Large intestine (tissue), 3 donors: Measurements from ENCODE around the gene TMEM54. TPM values are rescaled to one million over a fixed set of nuclear protein-coding genes. Genes with fewer than 3 reads are reported as not detected.
A peak's percentile ranks its signal among the peaks of the same experiment; 100 is the strongest.

Experiments used
- DNase-seq, 2 donors: peaks; one replicate each; pipeline versions ENCODE4 v3.0.0 to v3.0.0-alpha.2; 2013
- H3K27ac ChIP-seq: one replicate; pipeline ENCODE4 v1.5.1; 2013; ENCODE audit warnings: low read length
- H3K27me3 ChIP-seq: 2 replicates; pipeline ENCODE4 v1.6.1; 2013; ENCODE audit warnings: low read length; ENCODE audit not compliant: control insufficient read depth, insufficient read depth
- H3K36me3 ChIP-seq: 2 replicates; pipeline ENCODE4 v1.6.1; 2013; ENCODE audit warnings: low read length; ENCODE audit not compliant: control insufficient read depth, insufficient read depth
- H3K4me1 ChIP-seq: one replicate; pipeline ENCODE4 v1.6.1; 2013; ENCODE audit warnings: low read length; ENCODE audit not compliant: control insufficient read depth, insufficient read depth
- H3K4me3 ChIP-seq: one replicate; pipeline ENCODE4 v1.5.1; 2013; ENCODE audit warnings: low read length
- H3K9me3 ChIP-seq: one replicate; pipeline ENCODE4 v1.6.1; 2013; ENCODE audit warnings: mild to moderate bottlenecking, low read depth, low read length, moderate library complexity; ENCODE audit not compliant: control insufficient read depth
- WGBS: methylation state at CpG from one replicate; pipeline ENCODE4 v1.1.5; 2013; ENCODE audit warnings: low lambda C conversion rate; ENCODE audit not compliant: insufficient coverage; 5-methylcytosine and 5-hydroxymethylcytosine counted together
- polyA plus RNA-seq: library from polyadenylated mRNA; unstranded; fragments of 120-200 nt; gene quantifications from one replicate; pipeline ENCODE4 v1.2.1, GENCODE V29; 2013

TMEM54 gene
- polyA plus RNA-seq, 1 donor: 27.7 TPM

- WGBS: no CpG with 5 or more reads among the region's 1 CpG
- Histone ChIP-seq H3K27ac (no peak overlapping the region), H3K36me3 (peaks cover 12% of the 10 kb centered on the region), H3K4me3 (no peak overlapping the region), H3K9me3 (no peaks in the 10 kb centered on the region), H3K4me1 (no peaks in the 10 kb centered on the region), H3K27me3 (no peaks in the 10 kb centered on the region)
- DNase-seq: no peak
Observed at GRCh38 chr1:32863881-32864245, 37.3 kb downstream of the TMEM54 start.

GRCh38 chr1:32863218-32863880 lies 37.8 kb downstream of the TMEM54 start:
- H3K4me3 ChIP-seq: no peak overlapping the region
- no peak for DNase-seq
- no peaks in the 10 kb centered on the region for H3K27me3 ChIP-seq
- WGBS: no CpG with 5 or more reads among the region's 4 CpGs
- no peaks in the 10 kb centered on the region for H3K4me1 ChIP-seq
- peaks cover 12% of the 10 kb centered on the region for H3K36me3 ChIP-seq
- no peak overlapping the region for H3K27ac ChIP-seq
- H3K9me3 ChIP-seq: no peaks in the 10 kb centered on the region

- no peak for DNase-seq
- H3K27ac ChIP-seq: no peak overlapping the region
- no CpG with 5 or more reads among the region's 3 CpGs for WGBS
- no peaks in the 10 kb centered on the region for H3K4me1 ChIP-seq
- H3K27me3 ChIP-seq: no peaks in the 10 kb centered on the region
- H3K4me3 ChIP-seq: no peak overlapping the region
- peaks cover 14% of the 10 kb centered on the region for H3K36me3 ChIP-seq
- H3K9me3 ChIP-seq: no peaks in the 10 kb centered on the region
Observed at GRCh38 chr1:32861904-32862695, 39.1 kb downstream of the TMEM54 start.

- Histone ChIP-seq H3K27ac (no peak overlapping the region), H3K9me3 (no peaks in the 10 kb centered on the region), H3K4me1 (no peaks in the 10 kb centered on the region), H3K27me3 (no peaks in the 10 kb centered on the region), H3K4me3 (no peak overlapping the region), H3K36me3 (peaks cover 27% of the 10 kb centered on the region)
- no peak for DNase-seq
Observed at GRCh38 chr1:32860566-32860965, 40.6 kb downstream of the TMEM54 start.

- Histone ChIP-seq H3K36me3 (peaks cover 27% of the 10 kb centered on the region), H3K27ac (no peak overlapping the region), H3K27me3 (no peaks in the 10 kb centered on the region), H3K4me3 (no peak overlapping the region), H3K9me3 (no peaks in the 10 kb centered on the region), H3K4me1 (no peaks in the 10 kb centered on the region)
- DNase-seq: no peak
- WGBS: 100% methylated on average over 1 of the region's 2 CpGs
Observed at GRCh38 chr1:32859915-32860314, 41.3 kb downstream of the TMEM54 start.

GRCh38 chr1:32858791-32859190 lies 42.4 kb downstream of the TMEM54 start:
- Histone ChIP-seq H3K36me3 (peaks cover 29% of the 10 kb centered on the region), H3K4me1 (no peaks in the 10 kb centered on the region), H3K9me3 (no peaks in the 10 kb centered on the region), H3K27ac (no peak overlapping the region), H3K27me3 (no peaks in the 10 kb centered on the region), H3K4me3 (no peak overlapping the region)
- 100% methylated on average over 1 of the region's 7 CpGs for WGBS
- DNase-seq: no peak

- Histone ChIP-seq H3K36me3 (peaks cover 30% of the 10 kb centered on the region), H3K27ac (no peak overlapping the region), H3K4me1 (no peaks in the 10 kb centered on the region), H3K9me3 (no peaks in the 10 kb centered on the region), H3K27me3 (no peaks in the 10 kb centered on the region), H3K4me3 (no peak overlapping the region)
- 100% methylated on average over 1 of the region's 2 CpGs for WGBS
- DNase-seq: no peak
Observed at GRCh38 chr1:32858136-32858535, 43.1 kb downstream of the TMEM54 start.

- no peaks in the 10 kb centered on the region for H3K27me3 ChIP-seq
- H3K4me1 ChIP-seq: no peaks in the 10 kb centered on the region
- peaks cover 36% of the 10 kb centered on the region for H3K36me3 ChIP-seq
- no peaks in the 10 kb centered on the region for H3K9me3 ChIP-seq
- no peak overlapping the region for H3K27ac ChIP-seq
- DNase-seq: peak in 1 of 2 donors; percentile 36
- H3K4me3 ChIP-seq: no peak overlapping the region
- 80% methylated on average over 1 of the region's 13 CpGs for WGBS
Observed at GRCh38 chr1:32855861-32856617, 45.1 kb downstream of the TMEM54 start.

GRCh38 chr1:32848354-32849063 lies 52.7 kb downstream of the TMEM54 start:
- no peaks in the 10 kb centered on the region for H3K27me3 ChIP-seq
- H3K27ac ChIP-seq: no peak overlapping the region
- H3K36me3 ChIP-seq: peaks cover 21% of the 10 kb centered on the region
- DNase-seq: no peak
- H3K9me3 ChIP-seq: no peaks in the 10 kb centered on the region
- 86% methylated on average over 1 of the region's 2 CpGs for WGBS
- no peaks in the 10 kb centered on the region for H3K4me1 ChIP-seq
- no peak overlapping the region for H3K4me3 ChIP-seq
